GM10248 (cell line): ENCODE data around the gene EGFR.

Experiments used
- CTCF ChIA-PET: fragments of 300-600 bp; sonication (Branson Sonifier 250); formaldehyde crosslinking; extraction: SDS; loops from one replicate; lab custom pipeline; 2021; ENCODE audit warnings: antibody characterized with exemption; lab: Yijun Ruan, JAX
- POLR2A ChIA-PET: fragments of 350-650 bp; sonication (Branson Sonifier 250); formaldehyde crosslinking; extraction: SDS; loops from one replicate; lab custom pipeline; 2020; ENCODE audit warnings: antibody characterized with exemption; lab: Yijun Ruan, JAX
- DNase-seq: peaks from one replicate; pipeline ENCODE4 v3.0.0; 2012; ENCODE audit errors: extremely low spot score
- CTCF ChIP-seq: IDR thresholded peaks from 2 replicates; pipeline ENCODE4 v1.5.1; 2012; ENCODE audit warnings: mild to moderate bottlenecking, low read depth; ENCODE audit errors: extremely low read depth, missing control alignments, control extremely low read depth

Gene EGFR

GRCh38 chr7:55052741-55053427, 34.1 kb downstream of the EGFR start:
- CTCF ChIA-PET, result interaction anchor here (1.2 to 1.6 kb wide), 2 partner anchors 11 to 16 kb away, joined by 3 to 5 read pairs; no protein-coding TSS in a partner anchor
- no peak for DNase-seq
- POLR2A ChIA-PET, result no interaction called here
- TF ChIP-seq CTCF, result no peak

- POLR2A ChIA-PET, result no interaction called here
Measured at GRCh38 chr7:55053651-55054571, 35.1 kb downstream of the EGFR start.

GRCh38 chr7:55054758-55055157, 35.9 kb downstream of the EGFR start:
- CTCF ChIA-PET, result no interaction called here
- POLR2A ChIA-PET, result no interaction called here
- no peak for DNase-seq
- TF ChIP-seq CTCF, result no peak

More at GRCh38 chr7:55053651-55054571, 35.1 kb downstream of the EGFR start:
- DNase-seq, result no peak
- CTCF ChIA-PET, result interaction anchor here (1.6 kb wide), 1 partner anchor 10 kb away, joined by 5 read pairs; no protein-coding TSS in a partner anchor
- no peak for TF ChIP-seq CTCF

- no peak for TF ChIP-seq CTCF
- ChIA-PET POLR2A (no interaction called here), CTCF (no interaction called here)
- DNase-seq, result no peak
Measured at GRCh38 chr7:55055479-55055878, 36.7 kb downstream of the EGFR start.

GRCh38 chr7:55056068-55056467, 37.3 kb downstream of the EGFR start:
- ChIA-PET CTCF (no interaction called here), POLR2A (no interaction called here)
- TF ChIP-seq CTCF, result no peak
- DNase-seq, result no peak
